PC-3 (cell line): ENCODE measurements around the gene FURIN. TPM values are rescaled to one million over a fixed set of nuclear protein-coding genes. Genes with fewer than 3 reads are reported as not detected.

Experiments
- ATAC-seq: fragments of 200-7000 bp; cut with Tn5 transposase; 2 replicates; pipeline ENCODE4 v1.9.1; 2020; ENCODE audit warnings: mild to moderate bottlenecking, moderate library complexity
- BruUV-seq: library from RNA; stranded (reverse); fragments of 400-500 nt; replicated peaks from 2 replicates; lab custom pipeline; 2021; lab: Mats Ljungman, UMichigan
- CTCF ChIA-PET: fragments of 300-600 bp; sonication (Branson Sonifier 250); formaldehyde crosslinking; loops from one replicate; lab custom pipeline; 2022; ENCODE audit warnings: antibody characterized with exemption; lab: Charles Lee
- POLR2A ChIA-PET: fragments of 300-600 bp; sonication (Branson Sonifier 250); formaldehyde crosslinking; loops from one replicate; lab custom pipeline; 2022; ENCODE audit warnings: antibody characterized with exemption; ENCODE audit not compliant: unreplicated experiment; lab: Charles Lee
- DNase-seq: peaks from one replicate; pipeline ENCODE4 v3.0.0-alpha.2; 2015
- H2AFZ ChIP-seq: fragments of 300-600 bp; sonication (generic); 2 replicates; pipeline ENCODE4 v1.6.0; 2016; ENCODE audit warnings: antibody characterized with exemption, low read length
- H3F3A ChIP-seq: fragments of 300-600 bp; sonication (generic); one replicate; pipeline ENCODE4 v1.6.0; 2017; ENCODE audit warnings: antibody characterized with exemption, low read length, control low read depth, mild to moderate bottlenecking; ENCODE audit not compliant: unreplicated experiment
- H3K27ac ChIP-seq: fragments of 300-600 bp; sonication (generic); 2 replicates; pipeline ENCODE4 v1.5.1; 2016; ENCODE audit warnings: mild to moderate bottlenecking, low read length
- H3K27me3 ChIP-seq: fragments of 300-600 bp; sonication (generic); 2 replicates; pipeline ENCODE4 v1.6.1; 2016; ENCODE audit warnings: low read length, mixed read lengths
- H3K36me3 ChIP-seq: fragments of 300-600 bp; sonication (generic); 2 replicates; pipeline ENCODE4 v1.6.1; 2016; ENCODE audit warnings: low read depth, mixed run types, low read length, mixed read lengths
- H3K4me1 ChIP-seq: fragments of 300-600 bp; sonication (generic); 2 replicates; pipeline ENCODE4 v1.5.1; 2016; ENCODE audit warnings: low read length; ENCODE audit not compliant: insufficient read depth
- H3K4me2 ChIP-seq: fragments of 300-600 bp; sonication (generic); 2 replicates; pipeline ENCODE4 v1.6.0; 2016; ENCODE audit warnings: low read length
- H3K4me3 ChIP-seq: fragments of 300-600 bp; sonication (generic); 2 replicates; pipeline ENCODE4 v1.5.1; 2016; ENCODE audit warnings: mild to moderate bottlenecking, low read length, mixed read lengths
- H3K79me2 ChIP-seq: fragments of 300-600 bp; sonication (generic); 2 replicates; pipeline ENCODE4 v1.6.1; 2017; ENCODE audit warnings: low read length, mixed read lengths
- H3K9ac ChIP-seq: fragments of 300-600 bp; sonication (generic); 2 replicates; pipeline ENCODE4 v1.6.0; 2016; ENCODE audit warnings: mild to moderate bottlenecking, low read length
- H3K9me2 ChIP-seq: fragments of 300-600 bp; sonication (generic); replicated peaks from 2 replicates; pipeline ENCODE4 v1.6.1; 2016; ENCODE audit warnings: mixed run types, low read length, mixed read lengths
- H3K9me3 ChIP-seq: fragments of 300-600 bp; sonication (generic); 2 replicates; pipeline ENCODE4 v1.6.1; 2016; ENCODE audit warnings: low read length, mixed read lengths
- H4K20me1 ChIP-seq: fragments of 300-600 bp; sonication (generic); 2 replicates; pipeline ENCODE4 v1.6.1; 2016; ENCODE audit warnings: low read length, mixed read lengths
- EZH2 ChIP-seq: fragments of 300-600 bp; sonication (generic); IDR thresholded peaks from one replicate; pipeline ENCODE4 v1.6.1; 2017; ENCODE audit warnings: antibody characterized with exemption, mild to moderate bottlenecking, low read length; ENCODE audit not compliant: unreplicated experiment
- EZH2phosphoT487 ChIP-seq: fragments of 300-600 bp; sonication (generic); IDR thresholded peaks from 2 replicates; pipeline ENCODE4 v1.6.1; 2018; ENCODE audit warnings: mild to moderate bottlenecking, antibody characterized with exemption, low read length, borderline replicate concordance
- intact Hi-C: fragments of 100-400 bp; cut with micrococcal nuclease; formaldehyde crosslinking; loops from 2 replicates; pipeline ENCODE4 v1.9.0; 2023
- total RNA-seq: library from RNA; depleted of rRNA; stranded (reverse); fragments of >200 nt; gene quantifications from 2 replicates; pipeline ENCODE4 v1.2.3, GENCODE V29; 2014
- TF ChIP-seq, protein P1 (sequence below): fragments of 300-600 bp; sonication (generic); conservative IDR thresholded peaks from 2 replicates; pipeline ENCODE4 v1.5.1; 2017; ENCODE audit warnings: antibody characterized with exemption, low read depth, mild to moderate bottlenecking, low read length

FURIN gene
- total RNA-seq, 1 experiment from 2014 or later, result 39.1 TPM

DNA sequence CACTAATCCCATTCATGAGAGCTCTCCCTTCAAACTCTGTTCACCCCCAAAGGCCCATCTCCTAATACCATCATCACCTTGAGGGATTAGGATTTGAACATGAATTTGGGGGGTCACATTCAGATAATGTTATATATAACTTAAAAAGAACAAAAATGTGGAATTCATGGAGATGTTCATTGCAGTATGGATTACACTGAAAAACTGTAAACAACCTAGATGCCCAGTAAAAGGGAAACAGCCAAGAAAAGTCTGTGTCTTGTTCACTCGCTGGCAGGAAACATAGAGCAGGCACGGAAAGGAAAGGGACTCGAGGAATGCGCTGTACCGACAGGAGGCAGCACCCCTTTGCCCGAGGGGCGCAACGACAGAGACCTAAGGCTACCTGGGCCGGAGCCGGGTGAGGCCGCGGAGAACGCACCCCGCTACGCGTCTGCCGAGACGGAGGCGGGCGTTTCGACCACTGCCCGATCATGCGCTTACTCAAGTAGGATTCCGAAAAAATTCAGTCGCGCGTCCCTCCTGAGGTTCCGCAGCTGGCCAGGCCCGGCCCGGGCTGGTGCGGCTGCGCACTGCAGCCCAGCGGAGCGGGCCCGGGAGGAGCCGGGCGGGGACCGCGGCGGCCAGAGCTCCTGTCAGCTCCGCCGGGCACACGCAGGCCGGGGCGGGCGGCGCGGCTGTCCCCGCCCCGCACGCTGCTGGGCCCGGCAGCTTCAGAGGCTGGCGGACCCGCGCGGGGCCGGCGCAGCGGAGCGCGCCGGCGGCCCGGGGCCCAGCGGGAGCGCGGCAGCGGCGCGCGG lies 33.9 kb downstream of the FURIN start:
- TSS peak; percentile 68 for BruUV-seq
- H3K27me3 ChIP-seq, result no peaks in the 10 kb centered on the region
- ATAC-seq (peak; percentile 89), DNase-seq (peak; percentile 83)
- no peaks in the 10 kb centered on the region for H3K9me3 ChIP-seq
- H2AFZ ChIP-seq, result peak overlapping the region; percentile 96
- H3K9me2 ChIP-seq, result no peaks in the 10 kb centered on the region
- H3K4me2 ChIP-seq, result peak overlapping the region; percentile 91
- TF ChIP-seq, protein P1, sequence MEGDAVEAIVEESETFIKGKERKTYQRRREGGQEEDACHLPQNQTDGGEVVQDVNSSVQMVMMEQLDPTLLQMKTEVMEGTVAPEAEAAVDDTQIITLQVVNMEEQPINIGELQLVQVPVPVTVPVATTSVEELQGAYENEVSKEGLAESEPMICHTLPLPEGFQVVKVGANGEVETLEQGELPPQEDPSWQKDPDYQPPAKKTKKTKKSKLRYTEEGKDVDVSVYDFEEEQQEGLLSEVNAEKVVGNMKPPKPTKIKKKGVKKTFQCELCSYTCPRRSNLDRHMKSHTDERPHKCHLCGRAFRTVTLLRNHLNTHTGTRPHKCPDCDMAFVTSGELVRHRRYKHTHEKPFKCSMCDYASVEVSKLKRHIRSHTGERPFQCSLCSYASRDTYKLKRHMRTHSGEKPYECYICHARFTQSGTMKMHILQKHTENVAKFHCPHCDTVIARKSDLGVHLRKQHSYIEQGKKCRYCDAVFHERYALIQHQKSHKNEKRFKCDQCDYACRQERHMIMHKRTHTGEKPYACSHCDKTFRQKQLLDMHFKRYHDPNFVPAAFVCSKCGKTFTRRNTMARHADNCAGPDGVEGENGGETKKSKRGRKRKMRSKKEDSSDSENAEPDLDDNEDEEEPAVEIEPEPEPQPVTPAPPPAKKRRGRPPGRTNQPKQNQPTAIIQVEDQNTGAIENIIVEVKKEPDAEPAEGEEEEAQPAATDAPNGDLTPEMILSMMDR, result peak; percentile 74
- TF ChIP-seq EZH2phosphoT487 (no peak), EZH2 (no peak)
- no peaks in the 10 kb centered on the region for H3F3A ChIP-seq
- H3K4me3 ChIP-seq, result peak overlapping the region; percentile 88
- H3K27ac ChIP-seq, result no peak overlapping the region
- H3K9ac ChIP-seq, result peak overlapping the region; percentile 64
- POLR2A ChIA-PET, result interaction anchor here (0.6 to 1.0 kb wide), 2 partner anchors 32 to 513 kb away, joined by 3 to 6 read pairs; partner anchors contain the start of gene UNC45A
- H3K36me3 ChIP-seq, result peaks cover 10% of the 10 kb centered on the region
- intact Hi-C loops, result loop anchor here (2.0 kb wide), 1 partner anchor 29 kb away; no protein-coding TSS in a partner anchor
- CTCF ChIA-PET, result interaction anchor here (0.6 to 1.2 kb wide), 4 partner anchors 12 to 187 kb away, joined by 4 to 16 read pairs (median 5); partner anchors contain the start of gene HDDC3
- H4K20me1 ChIP-seq, result no peaks in the 10 kb centered on the region
- H3K4me1 ChIP-seq, result peaks cover 13% of the 10 kb centered on the region
- H3K79me2 ChIP-seq, result peaks cover 16% of the 10 kb centered on the region; the same call in 1 of the 2 replicates

- ATAC-seq, result peak; percentile 48
- Histone ChIP-seq H3K36me3 (peaks cover 11% of the 10 kb centered on the region), H3K27ac (no peak within 1 kb of the TSS), H2AFZ (peak within 1 kb of the TSS; percentile 96), H3K4me2 (peak within 1 kb of the TSS; percentile 94), H3K9me2 (no peaks in the 10 kb centered on the region), H3K9me3 (no peaks in the 10 kb centered on the region), H3K79me2 (peaks cover 16% of the 10 kb centered on the region; the same call in 1 of the 2 replicates), H3K9ac (peak within 1 kb of the TSS; percentile 64), H4K20me1 (no peaks in the 10 kb centered on the region), H3K27me3 (no peaks in the 10 kb centered on the region), H3F3A (no peaks in the 10 kb centered on the region), H3K4me1 (peaks cover 13% of the 10 kb centered on the region), H3K4me3 (peak within 1 kb of the TSS; percentile 88)
- intact Hi-C loops, result loop anchor here (2.0 kb wide), 1 partner anchor 28 kb away; no protein-coding TSS in a partner anchor
- POLR2A ChIA-PET, result interaction anchor here (0.6 kb wide), 2 partner anchors 29 to 514 kb away, joined by 3 to 6 read pairs; no protein-coding TSS in a partner anchor
- DNase-seq, result peak; percentile 55
- no TSS peak for BruUV-seq
- CTCF ChIA-PET, result interaction anchor here (0.6 to 1.2 kb wide), 5 partner anchors 11 to 33 kb away, joined by 3 to 5 read pairs (median 4); partner anchors contain the start of gene HDDC3
- TF ChIP-seq EZH2, result no peak
- TF ChIP-seq EZH2phosphoT487, result no peak
- TF ChIP-seq, protein P1, result no peak
Observed at GRCh38 chr15:90902840-90903732, 34.7 kb downstream of the FURIN start, which contains the start of gene MAN2A2. TSS of gene MAN2A2 (plus strand) at chr15:90903302. CDS start at chr15:90904208, 906 bp downstream.
